Ovary (tissue), 3 donors: ENCODE results near the gene BBS9.

ENCODE experiments used
- POLR2A ChIP-seq: fragments of 450-650 bp; IDR thresholded peaks from one replicate; pipeline ENCODE4 v1.6.1; 2017; ENCODE audit warnings: antibody characterized with exemption, mild to moderate bottlenecking, moderate library complexity
- TF ChIP-seq, protein P1 (sequence below), 3 donors: fragments of 450-650 bp in 2 of 3; fragments of 200-600 bp in 1 of 3; IDR thresholded peaks; one replicate each; pipeline versions ENCODE4 v1.5.1 to v1.8.0; 2016 to 2022; ENCODE audit warnings: antibody characterized with exemption in 3 of 3, mild to moderate bottlenecking in 1 of 3
- donor health status: DM: no; HTN: no; CAD: no.

DNA sequence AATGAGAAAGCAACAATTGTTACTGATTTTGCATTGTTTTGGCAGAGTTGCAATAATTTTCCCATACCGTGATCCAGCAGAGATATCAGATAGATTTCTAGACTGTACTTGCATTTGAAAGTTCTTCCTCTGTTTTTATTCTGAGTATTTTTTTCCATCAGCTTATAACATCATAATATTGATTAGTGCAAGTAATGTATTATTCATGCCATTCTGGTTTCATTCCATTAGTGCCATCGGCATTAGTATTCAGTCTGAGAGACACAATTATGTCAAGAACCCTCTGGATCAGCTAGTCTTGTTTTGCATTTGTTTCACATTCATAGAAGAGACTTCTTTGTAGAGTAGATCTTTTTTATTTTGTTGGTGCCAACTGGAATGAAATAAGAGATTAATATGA lies 304.0 kb downstream of the BBS9 start:
- TF ChIP-seq, protein P1, sequence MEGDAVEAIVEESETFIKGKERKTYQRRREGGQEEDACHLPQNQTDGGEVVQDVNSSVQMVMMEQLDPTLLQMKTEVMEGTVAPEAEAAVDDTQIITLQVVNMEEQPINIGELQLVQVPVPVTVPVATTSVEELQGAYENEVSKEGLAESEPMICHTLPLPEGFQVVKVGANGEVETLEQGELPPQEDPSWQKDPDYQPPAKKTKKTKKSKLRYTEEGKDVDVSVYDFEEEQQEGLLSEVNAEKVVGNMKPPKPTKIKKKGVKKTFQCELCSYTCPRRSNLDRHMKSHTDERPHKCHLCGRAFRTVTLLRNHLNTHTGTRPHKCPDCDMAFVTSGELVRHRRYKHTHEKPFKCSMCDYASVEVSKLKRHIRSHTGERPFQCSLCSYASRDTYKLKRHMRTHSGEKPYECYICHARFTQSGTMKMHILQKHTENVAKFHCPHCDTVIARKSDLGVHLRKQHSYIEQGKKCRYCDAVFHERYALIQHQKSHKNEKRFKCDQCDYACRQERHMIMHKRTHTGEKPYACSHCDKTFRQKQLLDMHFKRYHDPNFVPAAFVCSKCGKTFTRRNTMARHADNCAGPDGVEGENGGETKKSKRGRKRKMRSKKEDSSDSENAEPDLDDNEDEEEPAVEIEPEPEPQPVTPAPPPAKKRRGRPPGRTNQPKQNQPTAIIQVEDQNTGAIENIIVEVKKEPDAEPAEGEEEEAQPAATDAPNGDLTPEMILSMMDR (IDR thresholded peaks at IDR 0.05), result no peak
- TF ChIP-seq POLR2A, result no peak
